ENCODE data around the gene NOP56.

GRCh38 chr20:2625062-2625461, 27.4 kb upstream of the NOP56 start:
- TF ChIP-seq CTCF (IDR thresholded peaks at IDR 0.05; ENCODE audit: borderline replicate concordance, extremely low read depth, low read length, poor library complexity, severe bottlenecking) (no peak), EZH2 (IDR thresholded peaks at IDR 0.05; ENCODE audit: borderline replicate concordance, low read depth, low read length, severe bottlenecking) (no peak)
